ENCODE measurements around the gene ELMO3. TPM values are rescaled to one million over a fixed set of nuclear protein-coding genes. Genes with fewer than 3 reads are reported as not detected.

Gene ELMO3
- total and polyA plus RNA-seq, 2 of the 4 experiments (the other 2 are of a cell fraction) = 0.36 to 1.6 TPM

- in situ Hi-C loops (cut with MboI; ENCODE audit: low sequenced_read_pairs) (no loop called here), dilution Hi-C loops (cut with HindIII; ENCODE audit: low sequenced_read_pairs, unreplicated experiment) (no loop called here), intact Hi-C loops (cut with micrococcal nuclease) (no loop called here)
- H3K23ac ChIP-seq (ENCODE audit: low read depth, low read length) = no peak within 1 kb of the TSS
- POLR2A ChIA-PET (ENCODE audit: unreplicated experiment) = no interaction called here
- H3K4me1 ChIP-seq (ENCODE audit: control insufficient read depth, insufficient read depth, low read length) = peaks cover 24% of the 10 kb centered on the region
- no TSS peak for BruUV-seq (replicated peaks)
- no peak within 1 kb of the TSS for H3K56ac ChIP-seq (ENCODE audit: extremely low read depth, insufficient read depth, low read length)
- H3K9me1 ChIP-seq (ENCODE audit: insufficient read depth, low read length) = peaks cover 7% of the 10 kb centered on the region; the same call in 1 of the 2 replicates
- H3K79me1 ChIP-seq (ENCODE audit: low read depth in 1 of 2, low read length in 2 of 2) = peaks cover 0 to 17% of the 10 kb centered on the region in 2 experiments; a peak in 2 of 4 replicates
- peaks cover 3% of the 10 kb centered on the region; the same call in 1 of the 2 replicates for H3K36me3 ChIP-seq (ENCODE audit: control insufficient read depth, insufficient read depth, low read length)
- H2BK20ac ChIP-seq (ENCODE audit: low read depth, low read length) = no peak within 1 kb of the TSS
- no peaks in the 10 kb centered on the region for H3K9me3 ChIP-seq (ENCODE audit: control insufficient read depth, insufficient read depth, low read length)
- H3K14ac ChIP-seq (replicated peaks; ENCODE audit: low read depth, low read length) = no peak within 1 kb of the TSS
- no peak within 1 kb of the TSS for H3K9ac ChIP-seq (ENCODE audit: low read depth, low read length)
- H3K18ac ChIP-seq (ENCODE audit: low read depth, low read length) = no peak within 1 kb of the TSS
- peak within 1 kb of the TSS; percentile 9; the same call in 1 of the 2 replicates for H3K4me2 ChIP-seq (ENCODE audit: low read depth, low read length)
- H3K4me3 ChIP-seq (ENCODE audit: insufficient read depth, low read depth, low read length) = no peak within 1 kb of the TSS
- H3K4ac ChIP-seq (ENCODE audit: low read depth, low read length) = no peak within 1 kb of the TSS
- peak within 1 kb of the TSS; percentile 11 for H2AK9ac ChIP-seq (replicated peaks; ENCODE audit: low read depth, low read length, poor library complexity)
- no peak within 1 kb of the TSS for H4K8ac ChIP-seq (ENCODE audit: low read depth in 2 of 2, low read length in 2 of 2)
- no peak within 1 kb of the TSS; the same call in 1 of the 2 replicates for H2AK5ac ChIP-seq (ENCODE audit: low read depth, low read length)
- peaks cover 24% of the 10 kb centered on the region; the same call in 1 of the 2 replicates for H3K27me3 ChIP-seq (ENCODE audit: control insufficient read depth, insufficient read depth, low read length)
- no peak within 1 kb of the TSS for H2BK120ac ChIP-seq (ENCODE audit: low read depth, low read length)
- no peak within 1 kb of the TSS for H3K27ac ChIP-seq (ENCODE audit: insufficient read depth, low read length)
- no peak within 1 kb of the TSS for H2BK15ac ChIP-seq (ENCODE audit: low read depth, low read length)
- WGBS, 2 experiments (ENCODE audit: extremely low coverage in 2 of 2, insufficient read length in 1 of 2) = 0% methylated on average over 5 of the region's 41 CpGs; no CpG with 5 or more reads in 1 of the 2 experiments
- TF ChIP-seq MXI1 (IDR thresholded peaks at IDR 0.05; ENCODE audit: borderline replicate concordance, low read depth, low read length) (no peak), CEBPB (IDR thresholded peaks at IDR 0.05; ENCODE audit: low read depth, low read length) (no peak)
- H4K20me1 ChIP-seq (ENCODE audit: insufficient read depth, low read length) = no peaks in the 10 kb centered on the region
- no peak within 1 kb of the TSS for H2BK5ac ChIP-seq (ENCODE audit: low read depth, low read length, poor library complexity, severe bottlenecking)
- H4K5ac ChIP-seq (ENCODE audit: low read depth, low read length) = no peak within 1 kb of the TSS; the same call in 1 of the 2 replicates
- DNase-seq (no peak), ATAC-seq (ENCODE audit: low read depth) (0 out of 2 replicates have a peak, but pooled peaks have one; percentile 1)
- peak within 1 kb of the TSS; percentile 83 for H2AFZ ChIP-seq (replicated peaks; ENCODE audit: low read length, poor library complexity)
- CTCF ChIA-PET = interaction anchor here (0.9 kb wide), 1 partner anchor 9 kb away, joined by 3 read pairs; no protein-coding TSS in a partner anchor
- H4K91ac ChIP-seq (ENCODE audit: insufficient read depth, low read depth, low read length) = no peak within 1 kb of the TSS
Measured at GRCh38 chr16:67164599-67165061, 34.3 kb upstream of the ELMO3 start, which contains the start of gene HSF4. Gene HSF4 (plus strand): TSS chr16:67164745. CDS start chr16:67164812, 67 bp downstream.

All from IMR-90 (cell line).